ENCODE measurements around the gene BMP7.

BMP7 gene

DNA sequence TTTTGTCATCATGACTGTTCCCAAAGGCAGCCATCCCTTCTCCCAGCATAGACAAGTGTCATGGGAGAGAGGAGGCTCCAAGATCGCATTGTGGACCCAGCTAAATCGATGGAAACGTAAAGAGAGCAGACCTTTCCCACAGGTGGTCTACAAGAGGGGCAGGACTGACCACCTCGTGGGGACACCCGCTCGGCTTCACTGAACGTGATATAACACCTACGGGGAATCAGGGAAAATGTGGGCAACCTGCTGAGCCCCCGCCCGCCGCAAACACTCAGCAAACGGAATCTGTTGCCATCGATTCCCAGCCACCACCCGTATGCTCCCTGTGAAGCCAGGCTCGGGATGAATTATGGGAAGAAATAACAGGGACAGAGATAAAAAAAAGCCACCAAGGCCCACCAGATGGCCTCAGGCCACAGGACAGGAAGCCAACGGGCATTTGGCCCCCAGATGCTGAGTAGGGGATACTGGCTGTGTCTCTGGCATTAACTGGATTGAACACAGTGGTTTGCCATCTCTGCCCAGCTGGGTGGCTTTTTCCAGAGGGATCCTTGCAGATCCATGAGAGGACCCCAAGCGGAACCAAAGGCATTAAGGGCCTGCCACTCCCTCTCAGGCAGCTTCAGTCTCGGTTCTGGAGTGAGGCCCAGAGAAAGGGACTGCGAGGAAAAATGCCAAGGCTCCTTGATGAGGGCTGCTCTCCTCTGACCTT is 44.4 kb downstream of the BMP7 start:
- H3K9me3 ChIP-seq (ENCODE audit: control insufficient read depth in 1 of 2, low read length in 2 of 2): no peaks in the 10 kb centered on the region
- H3K4me1 ChIP-seq (ENCODE audit: control insufficient read depth in 1 of 2, insufficient read depth in 2 of 2, low read length in 2 of 2): no peaks in the 10 kb centered on the region
- H3K4me3 ChIP-seq (ENCODE audit: low read depth in 1 of 2, low read length in 2 of 2): no peak overlapping the region
- H3K36me3 ChIP-seq (ENCODE audit: control insufficient read depth in 1 of 2, insufficient read depth in 2 of 2, low read length in 2 of 2): no peaks in the 10 kb centered on the region
- H3K27ac ChIP-seq (ENCODE audit: low read length): no peak overlapping the region
- H3K27me3 ChIP-seq (ENCODE audit: low read depth, low read length): no peaks in the 10 kb centered on the region

DNA sequence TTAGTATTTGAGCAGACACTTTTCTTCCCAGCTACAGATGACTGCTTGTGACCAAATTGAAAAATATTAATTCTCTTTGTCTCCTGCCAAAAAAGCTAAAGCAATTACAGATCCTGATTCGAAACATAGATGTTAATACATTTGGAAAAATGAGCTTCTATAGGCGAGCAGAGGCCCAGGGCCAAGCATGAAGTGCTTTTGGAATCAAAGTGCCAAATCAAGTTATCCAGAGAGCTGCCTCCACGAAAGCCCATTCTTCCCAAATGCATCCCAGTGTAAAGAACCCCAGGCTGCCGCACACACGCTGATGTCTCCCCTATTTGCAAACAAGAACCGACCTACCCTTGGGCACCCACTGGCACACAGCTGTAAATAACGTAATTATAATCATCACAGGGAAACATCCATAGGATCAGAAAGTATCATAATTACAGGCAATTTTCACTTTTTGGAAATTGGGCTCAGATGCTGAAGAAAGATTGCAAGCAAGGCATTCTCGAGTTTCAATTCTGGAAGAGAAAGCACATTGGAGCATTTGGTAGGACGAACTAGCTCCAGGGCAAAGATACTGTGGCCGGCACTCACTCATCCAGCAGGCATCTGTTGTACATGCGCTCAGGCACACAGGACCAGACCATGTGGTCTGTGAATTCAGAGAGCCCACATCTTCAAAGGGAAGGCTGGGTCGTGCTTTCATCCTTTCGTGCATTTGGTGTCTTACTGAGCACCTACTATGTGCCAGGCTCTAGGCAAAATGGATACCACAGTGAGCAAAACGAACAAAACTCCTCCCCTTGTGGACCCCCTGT is 45.9 kb downstream of the BMP7 start:
- no peaks in the 10 kb centered on the region for H3K36me3 ChIP-seq (ENCODE audit: control insufficient read depth in 1 of 2, insufficient read depth in 2 of 2, low read length in 2 of 2)
- no peaks in the 10 kb centered on the region for H3K27me3 ChIP-seq (ENCODE audit: low read depth, low read length)
- no peaks in the 10 kb centered on the region for H3K4me1 ChIP-seq (ENCODE audit: control insufficient read depth in 1 of 2, insufficient read depth in 2 of 2, low read length in 2 of 2)
- H3K27ac ChIP-seq (ENCODE audit: low read length): no peak overlapping the region
- H3K4me3 ChIP-seq (ENCODE audit: low read depth in 1 of 2, low read length in 2 of 2): no peak overlapping the region
- no peaks in the 10 kb centered on the region for H3K9me3 ChIP-seq (ENCODE audit: control insufficient read depth in 1 of 2, low read length in 2 of 2)

DNA sequence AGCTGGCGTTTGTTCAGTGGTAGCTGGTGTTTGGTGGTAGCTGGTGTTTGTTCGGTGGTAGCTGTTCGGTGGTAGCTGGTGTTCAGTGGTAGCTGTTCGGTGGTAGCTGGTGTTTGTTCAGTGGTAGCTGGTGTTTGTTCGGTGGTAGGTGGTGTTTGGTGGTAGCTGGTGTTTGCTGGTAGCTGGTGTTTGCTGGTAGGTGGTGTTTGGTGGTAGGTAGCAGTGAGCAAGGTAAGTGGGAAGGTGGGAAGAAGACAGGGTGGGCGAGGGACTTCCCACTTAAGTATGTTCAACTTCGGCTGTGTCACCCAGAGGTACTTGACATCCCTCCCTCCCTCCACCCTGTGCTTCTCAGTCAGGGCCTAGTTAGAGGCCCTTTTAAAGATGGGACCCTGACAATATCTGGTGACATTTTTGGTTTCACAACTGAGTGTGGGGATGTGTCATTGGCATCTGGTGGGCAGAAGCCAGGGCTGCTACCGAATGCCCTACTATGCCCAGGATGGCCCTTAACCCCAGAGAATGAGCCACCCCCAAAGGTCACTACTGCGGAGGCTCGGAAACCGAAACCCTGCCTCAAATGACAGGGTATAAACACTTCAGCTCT is 47.3 kb downstream of the BMP7 start:
- no peaks in the 10 kb centered on the region for H3K4me1 ChIP-seq (ENCODE audit: control insufficient read depth in 1 of 2, insufficient read depth in 2 of 2, low read length in 2 of 2)
- no peak overlapping the region for H3K27ac ChIP-seq (ENCODE audit: low read length)
- no peaks in the 10 kb centered on the region for H3K27me3 ChIP-seq (ENCODE audit: low read depth, low read length)
- no peaks in the 10 kb centered on the region for H3K36me3 ChIP-seq (ENCODE audit: control insufficient read depth in 1 of 2, insufficient read depth in 2 of 2, low read length in 2 of 2)
- no peaks in the 10 kb centered on the region for H3K9me3 ChIP-seq (ENCODE audit: control insufficient read depth in 1 of 2, low read length in 2 of 2)
- no peak overlapping the region for H3K4me3 ChIP-seq (ENCODE audit: low read depth in 1 of 2, low read length in 2 of 2)

DNA sequence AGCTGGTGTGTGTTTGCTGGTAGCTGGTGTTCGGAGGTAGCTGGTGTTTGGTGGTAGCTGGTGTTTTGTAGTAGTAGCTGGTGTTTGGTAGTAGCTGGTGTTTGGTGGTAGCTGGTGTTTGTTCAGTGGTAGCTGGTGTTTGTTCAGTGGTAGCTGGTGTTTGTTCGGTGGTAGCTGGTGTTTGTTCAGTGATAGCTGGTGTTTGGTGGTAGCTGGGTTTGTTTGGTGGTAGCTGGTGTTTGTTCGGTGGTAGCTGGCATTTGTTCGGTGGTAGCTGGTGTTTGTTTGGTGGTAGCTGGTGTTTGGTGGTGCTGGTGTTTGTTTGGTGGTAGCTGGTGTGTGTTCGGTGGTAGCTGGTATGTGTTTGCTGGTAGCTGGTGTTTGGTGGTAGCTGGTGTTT is 48.0 kb downstream of the BMP7 start:
- Histone ChIP-seq H3K4me1 (ENCODE audit: control insufficient read depth in 1 of 2, insufficient read depth in 2 of 2, low read length in 2 of 2) (no peaks in the 10 kb centered on the region), H3K4me3 (ENCODE audit: low read depth in 1 of 2, low read length in 2 of 2) (no peak overlapping the region), H3K27ac (ENCODE audit: low read length) (no peak overlapping the region), H3K36me3 (ENCODE audit: control insufficient read depth in 1 of 2, insufficient read depth in 2 of 2, low read length in 2 of 2) (no peaks in the 10 kb centered on the region), H3K9me3 (ENCODE audit: control insufficient read depth in 1 of 2, low read length in 2 of 2) (no peaks in the 10 kb centered on the region), H3K27me3 (ENCODE audit: low read depth, low read length) (no peaks in the 10 kb centered on the region)

DNA sequence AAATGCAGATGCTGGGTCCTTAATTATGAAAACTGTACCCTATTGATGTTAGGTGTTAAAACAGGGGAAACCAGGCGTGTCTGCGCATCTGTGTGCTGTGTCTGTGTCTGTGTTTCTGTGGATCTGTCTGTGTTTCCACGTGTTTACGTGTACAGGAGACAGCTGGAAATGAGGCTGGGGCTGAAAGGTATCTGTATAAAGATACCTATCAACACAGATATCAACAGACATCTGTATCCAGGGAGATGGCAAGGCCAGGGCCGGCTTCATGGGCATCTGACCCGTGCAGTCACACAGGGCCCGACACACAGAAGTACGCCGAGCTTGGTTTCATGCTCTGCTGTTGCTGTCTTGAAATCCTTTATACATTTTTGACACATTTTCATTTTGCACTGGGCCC is 48.6 kb downstream of the BMP7 start:
- H3K36me3 ChIP-seq (ENCODE audit: control insufficient read depth in 1 of 2, insufficient read depth in 2 of 2, low read length in 2 of 2): no peaks in the 10 kb centered on the region
- no peaks in the 10 kb centered on the region for H3K9me3 ChIP-seq (ENCODE audit: control insufficient read depth in 1 of 2, low read length in 2 of 2)
- H3K4me1 ChIP-seq (ENCODE audit: control insufficient read depth in 1 of 2, insufficient read depth in 2 of 2, low read length in 2 of 2): no peaks in the 10 kb centered on the region
- no peaks in the 10 kb centered on the region for H3K27me3 ChIP-seq (ENCODE audit: low read depth, low read length)
- no peak overlapping the region for H3K4me3 ChIP-seq (ENCODE audit: low read depth in 1 of 2, low read length in 2 of 2)
- H3K27ac ChIP-seq (ENCODE audit: low read length): no peak overlapping the region

DNA sequence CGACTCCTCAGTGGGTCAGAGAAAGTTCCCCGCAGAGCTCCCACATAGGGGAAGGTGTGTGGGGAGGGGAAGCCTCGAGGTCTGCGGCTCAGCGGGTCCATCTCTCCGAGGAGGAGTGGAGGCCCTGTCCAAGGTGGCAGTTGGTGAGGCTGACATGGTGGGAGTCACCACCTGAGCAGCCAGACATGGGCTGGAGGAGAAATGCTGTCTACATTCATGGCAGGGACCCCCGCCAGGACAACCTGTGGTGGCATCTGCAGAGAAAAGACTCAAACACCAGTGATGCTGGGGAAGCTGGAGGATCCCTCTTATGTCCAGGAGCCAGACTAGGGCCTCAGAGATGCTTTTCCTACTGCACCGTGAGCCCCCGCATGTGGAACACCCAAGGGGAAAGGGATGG is 49.8 kb downstream of the BMP7 start:
- no peaks in the 10 kb centered on the region for H3K9me3 ChIP-seq (ENCODE audit: control insufficient read depth in 1 of 2, low read length in 2 of 2)
- no peaks in the 10 kb centered on the region for H3K4me1 ChIP-seq (ENCODE audit: control insufficient read depth in 1 of 2, insufficient read depth in 2 of 2, low read length in 2 of 2)
- no peaks in the 10 kb centered on the region for H3K36me3 ChIP-seq (ENCODE audit: control insufficient read depth in 1 of 2, insufficient read depth in 2 of 2, low read length in 2 of 2)
- no peak overlapping the region for H3K4me3 ChIP-seq (ENCODE audit: low read depth in 1 of 2, low read length in 2 of 2)
- no peaks in the 10 kb centered on the region for H3K27me3 ChIP-seq (ENCODE audit: low read depth, low read length)
- H3K27ac ChIP-seq (ENCODE audit: low read length): no peak overlapping the region

DNA sequence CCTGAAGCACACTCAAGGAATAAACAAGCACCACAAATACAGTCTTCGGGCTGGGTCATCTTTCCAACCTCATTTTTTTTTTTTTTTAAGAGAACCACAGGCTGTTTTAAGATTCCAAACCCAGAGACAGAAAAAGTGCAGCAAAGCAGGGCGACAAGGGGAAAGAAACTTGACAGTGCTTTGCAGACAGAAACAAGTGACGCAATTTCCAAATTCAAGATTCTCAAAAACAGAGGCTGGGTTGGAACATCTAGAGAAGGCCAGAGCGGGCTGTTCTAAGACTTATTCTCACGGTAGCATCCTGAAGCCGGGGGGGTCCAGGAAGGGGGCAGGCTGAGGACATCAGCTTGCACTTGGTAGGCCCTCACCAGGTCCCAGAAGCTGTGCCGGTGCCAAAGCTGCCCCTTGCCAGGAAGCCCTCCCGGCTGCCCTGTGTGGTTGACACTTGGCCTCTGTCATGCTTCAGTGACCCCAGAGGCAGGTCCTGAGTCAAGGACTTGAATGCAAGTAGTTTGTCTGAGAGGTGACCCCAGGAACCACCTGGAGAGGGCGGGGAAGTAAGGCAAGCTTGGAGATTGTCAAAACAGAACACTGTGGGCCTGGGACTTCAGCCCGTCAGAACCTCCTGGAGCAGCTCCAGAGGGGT is 50.5 kb downstream of the BMP7 start:
- Histone ChIP-seq H3K27me3 (ENCODE audit: low read depth, low read length) (no peaks in the 10 kb centered on the region), H3K9me3 (ENCODE audit: control insufficient read depth in 1 of 2, low read length in 2 of 2) (no peaks in the 10 kb centered on the region), H3K4me3 (ENCODE audit: low read depth in 1 of 2, low read length in 2 of 2) (no peak overlapping the region), H3K27ac (ENCODE audit: low read length) (no peak overlapping the region), H3K4me1 (ENCODE audit: control insufficient read depth in 1 of 2, insufficient read depth in 2 of 2, low read length in 2 of 2) (no peaks in the 10 kb centered on the region), H3K36me3 (ENCODE audit: control insufficient read depth in 1 of 2, insufficient read depth in 2 of 2, low read length in 2 of 2) (no peaks in the 10 kb centered on the region)

DNA sequence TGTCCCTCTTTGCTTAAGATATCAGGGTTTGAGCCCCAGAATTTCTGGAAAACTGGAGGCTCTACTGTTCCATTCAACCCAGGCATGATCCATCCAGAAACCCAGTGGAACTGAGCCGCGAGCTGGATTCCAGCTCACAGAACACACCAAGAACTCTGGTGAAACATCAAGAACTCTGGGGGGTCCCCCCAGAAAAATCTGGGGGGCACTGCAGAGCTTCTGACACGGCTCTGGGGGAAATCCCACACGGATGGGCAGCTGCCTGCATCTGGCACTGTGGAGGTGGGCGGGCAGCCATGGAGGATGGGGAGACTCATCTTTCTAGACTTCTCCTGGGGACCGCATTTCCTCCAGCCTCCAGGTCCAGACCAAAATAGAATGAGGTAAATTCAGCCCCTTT is 51.0 kb downstream of the BMP7 start:
- Histone ChIP-seq H3K9me3 (ENCODE audit: control insufficient read depth in 1 of 2, low read length in 2 of 2) (no peaks in the 10 kb centered on the region), H3K4me3 (ENCODE audit: low read depth in 1 of 2, low read length in 2 of 2) (no peak overlapping the region), H3K4me1 (ENCODE audit: control insufficient read depth in 1 of 2, insufficient read depth in 2 of 2, low read length in 2 of 2) (no peaks in the 10 kb centered on the region), H3K27ac (ENCODE audit: low read length) (no peak overlapping the region), H3K27me3 (ENCODE audit: low read depth, low read length) (no peaks in the 10 kb centered on the region), H3K36me3 (ENCODE audit: control insufficient read depth in 1 of 2, insufficient read depth in 2 of 2, low read length in 2 of 2) (no peaks in the 10 kb centered on the region)

DNA sequence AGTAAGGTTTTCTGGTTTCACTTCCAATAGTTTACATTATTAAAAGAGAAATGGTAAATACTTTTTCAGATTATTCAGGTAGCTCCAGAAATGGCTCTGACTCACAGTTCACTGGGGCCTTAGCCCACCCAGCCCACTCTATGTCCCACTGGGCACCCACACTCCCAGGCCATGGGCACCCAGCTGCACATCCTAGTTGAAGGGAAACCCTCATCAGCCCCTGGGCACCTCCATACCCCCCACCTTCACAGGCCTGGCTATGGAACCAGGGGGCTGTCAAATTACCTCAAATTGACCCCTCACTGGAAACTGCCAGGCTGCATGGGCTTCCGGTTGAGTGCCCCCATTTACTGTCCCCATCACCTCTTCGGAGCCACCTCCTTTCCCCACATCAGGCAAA is 51.5 kb downstream of the BMP7 start:
- Histone ChIP-seq H3K36me3 (ENCODE audit: control insufficient read depth in 1 of 2, insufficient read depth in 2 of 2, low read length in 2 of 2) (no peaks in the 10 kb centered on the region), H3K4me1 (ENCODE audit: control insufficient read depth in 1 of 2, insufficient read depth in 2 of 2, low read length in 2 of 2) (no peaks in the 10 kb centered on the region), H3K27ac (ENCODE audit: low read length) (no peak overlapping the region)

DNA sequence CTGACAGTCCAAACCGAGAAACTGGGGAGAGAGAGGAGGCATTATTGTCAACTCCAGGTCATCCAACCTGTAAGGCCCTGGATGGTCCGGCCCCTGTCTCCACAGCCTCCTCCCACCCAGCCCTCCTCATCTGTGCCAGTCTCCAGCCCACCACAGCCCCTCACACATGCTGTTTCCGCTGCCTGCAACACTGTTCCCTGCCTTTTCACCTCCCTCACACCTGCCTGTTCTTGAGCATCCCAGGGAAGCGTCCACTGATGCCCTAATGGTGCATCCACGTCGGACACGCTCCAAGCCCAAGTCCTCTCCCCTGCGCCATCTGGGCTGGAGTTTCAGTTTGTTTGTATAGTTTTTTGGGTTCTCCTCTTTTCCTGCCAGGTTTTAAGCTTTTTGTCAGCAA is 52.0 kb downstream of the BMP7 start:
- Histone ChIP-seq H3K27me3 (ENCODE audit: low read depth, low read length) (no peaks in the 10 kb centered on the region), H3K27ac (ENCODE audit: low read length) (no peak overlapping the region), H3K9me3 (ENCODE audit: control insufficient read depth in 1 of 2, low read length in 2 of 2) (no peaks in the 10 kb centered on the region), H3K36me3 (ENCODE audit: control insufficient read depth in 1 of 2, insufficient read depth in 2 of 2, low read length in 2 of 2) (no peaks in the 10 kb centered on the region), H3K4me1 (ENCODE audit: control insufficient read depth in 1 of 2, insufficient read depth in 2 of 2, low read length in 2 of 2) (no peaks in the 10 kb centered on the region), H3K4me3 (ENCODE audit: low read depth in 1 of 2, low read length in 2 of 2) (no peak overlapping the region)

More for the DNA sequence above, 51.5 kb downstream of the BMP7 start:
- no peaks in the 10 kb centered on the region for H3K27me3 ChIP-seq (ENCODE audit: low read depth, low read length)
- no peaks in the 10 kb centered on the region for H3K9me3 ChIP-seq (ENCODE audit: control insufficient read depth in 1 of 2, low read length in 2 of 2)
- H3K4me3 ChIP-seq (ENCODE audit: low read depth in 1 of 2, low read length in 2 of 2): no peak overlapping the region

DNA sequence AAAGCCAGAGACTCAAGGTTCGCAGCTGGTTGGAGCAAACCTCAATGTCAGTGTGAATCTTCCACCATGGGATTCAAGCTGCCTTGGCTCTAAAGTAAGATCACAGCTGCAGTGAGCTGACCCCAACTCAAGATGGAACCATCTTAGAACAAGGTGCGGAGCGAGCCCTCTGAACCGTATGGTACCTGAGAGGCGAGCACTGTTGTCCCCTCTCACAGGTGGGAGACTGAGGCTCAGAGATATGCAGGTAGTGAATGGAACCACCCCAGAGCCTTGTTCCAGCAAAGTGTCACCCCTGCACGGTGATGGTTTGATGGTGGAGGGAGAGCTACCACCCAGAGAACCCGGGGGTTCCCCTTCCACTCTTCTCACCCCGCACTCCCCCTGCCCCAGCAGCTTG is 52.5 kb downstream of the BMP7 start:
- H3K4me1 ChIP-seq (ENCODE audit: control insufficient read depth in 1 of 2, insufficient read depth in 2 of 2, low read length in 2 of 2): no peaks in the 10 kb centered on the region
- no peak overlapping the region for H3K4me3 ChIP-seq (ENCODE audit: low read depth in 1 of 2, low read length in 2 of 2)
- H3K27ac ChIP-seq (ENCODE audit: low read length): no peak overlapping the region
- H3K9me3 ChIP-seq (ENCODE audit: control insufficient read depth in 1 of 2, low read length in 2 of 2): no peaks in the 10 kb centered on the region
- no peaks in the 10 kb centered on the region for H3K36me3 ChIP-seq (ENCODE audit: control insufficient read depth in 1 of 2, insufficient read depth in 2 of 2, low read length in 2 of 2)
- H3K27me3 ChIP-seq (ENCODE audit: low read depth, low read length): no peaks in the 10 kb centered on the region

Measured in muscle layer of duodenum (tissue), 2 donors.